Endothelial cell of umbilical vein (primary cell): Measurements from ENCODE around the gene SLC5A11. TPM values are rescaled to one million over a fixed set of nuclear protein-coding genes. Genes with fewer than 3 reads are reported as not detected.

Experiments
- BruUV-seq: library from RNA; stranded (reverse); fragments of 400-500 nt; replicated peaks from 2 replicates; lab custom pipeline; 2021; lab: Mats Ljungman, UMichigan
- CTCF ChIA-PET: fragments of 300-600, 350-600 bp; sonication (Branson Sonifier 250); formaldehyde crosslinking; loops from one replicate; lab custom pipeline; 2021; ENCODE audit warnings: antibody characterized with exemption, inconsistent platforms; lab: Charles Lee
- POLR2A ChIA-PET: fragments of 300-600, 350-600 bp; sonication (Branson Sonifier 250); formaldehyde crosslinking; loops from one replicate; lab custom pipeline; 2021; ENCODE audit warnings: antibody characterized with exemption, inconsistent platforms; lab: Charles Lee
- DNase-seq: peaks from one replicate; pipeline ENCODE4 v3.0.0-alpha.2; 2011; ENCODE audit warnings: low read depth, low spot score
- FAIRE-seq: peaks from 2 replicates; lab custom pipeline; 2011; peaks lifted over from hg19 to GRCh38; lab: Jason Lieb, UNC
- H2AFZ ChIP-seq: 2 replicates; pipeline ENCODE4 v1.6.0; 2012; ENCODE audit warnings: low read depth, low read length, control low read depth, inconsistent platforms
- H3K27ac ChIP-seq: 2 replicates; pipeline ENCODE4 v1.5.1; 2011; ENCODE audit warnings: low read depth, mild to moderate bottlenecking, control low read depth, low read length, moderate library complexity; ENCODE audit not compliant: insufficient read depth
- H3K27me3 ChIP-seq, 2 experiments: 2 replicates each; pipeline versions ENCODE4 v1.6.0 to v1.6.1; 2011; ENCODE audit warnings: low read length in 2 of 2, mixed read lengths in 1 of 2; ENCODE audit not compliant: control insufficient read depth in 2 of 2, insufficient read depth in 2 of 2
- H3K36me3 ChIP-seq, 2 experiments: 2 replicates in 1 of 2; 3 replicates in 1 of 2; pipeline ENCODE4 v1.5.1; 2011; ENCODE audit warnings: low read length in 2 of 2, mild to moderate bottlenecking in 1 of 2, moderate library complexity in 1 of 2; ENCODE audit not compliant: control insufficient read depth in 2 of 2, insufficient read depth in 2 of 2; ENCODE audit errors: extremely low read depth in 1 of 2
- H3K4me1 ChIP-seq: 3 replicates; pipeline ENCODE4 v1.5.1; 2011; ENCODE audit warnings: mild to moderate bottlenecking, low read length; ENCODE audit not compliant: control insufficient read depth, insufficient read depth; ENCODE audit errors: extremely low read depth
- H3K4me2 ChIP-seq: 2 replicates; pipeline ENCODE4 v1.6.1; 2011; ENCODE audit warnings: low read length, control low read depth, mixed read lengths; ENCODE audit not compliant: insufficient read depth
- H3K4me3 ChIP-seq, 3 experiments: fragments of 200-600 bp in 1 of 3; sonication (generic), shearing (Covaris generic) in 1 of 3; replicated peaks in 1 of 3; 2 replicates each; pipeline ENCODE4 v1.5.1; 2011 to 2016; ENCODE audit warnings: control low read depth in 3 of 3, low read length in 3 of 3, mild to moderate bottlenecking in 2 of 3, inconsistent platforms in 1 of 3, low read depth in 1 of 3, moderate library complexity in 1 of 3; ENCODE audit not compliant: insufficient read depth in 1 of 3
- H3K79me2 ChIP-seq: 2 replicates; pipeline ENCODE4 v1.6.0; 2012; ENCODE audit warnings: low read length, inconsistent platforms; ENCODE audit not compliant: control insufficient read depth, insufficient read depth
- H3K9ac ChIP-seq: replicated peaks from 2 replicates; pipeline ENCODE3; 2011; ENCODE audit warnings: low read length, control low read depth; ENCODE audit not compliant: insufficient read depth; ENCODE audit errors: extremely low read depth
- H3K9me1 ChIP-seq: replicated peaks from 3 replicates; pipeline ENCODE4 v1.6.0; 2011; ENCODE audit warnings: mild to moderate bottlenecking, low read length; ENCODE audit not compliant: control insufficient read depth, insufficient read depth; ENCODE audit errors: extremely low read depth
- H3K9me3 ChIP-seq: replicated peaks from 2 replicates; pipeline ENCODE4 v1.5.1; 2012; ENCODE audit warnings: low read length, inconsistent platforms; ENCODE audit not compliant: control insufficient read depth, insufficient read depth
- H4K20me1 ChIP-seq: replicated peaks from 2 replicates; pipeline ENCODE3; 2011; ENCODE audit warnings: mild to moderate bottlenecking, low read length; ENCODE audit not compliant: control insufficient read depth, insufficient read depth; ENCODE audit errors: extremely low read depth
- CTCF ChIP-seq, 2 donors: IDR thresholded peaks; 1 replicate in 1 of 2; 2 replicates in 1 of 2; pipeline ENCODE4 v1.5.1; 2011; ENCODE audit warnings: low read length in 2 of 2, mild to moderate bottlenecking in 2 of 2, moderate library complexity in 2 of 2, control low read depth in 1 of 2, inconsistent platforms in 1 of 2, low read depth in 1 of 2; ENCODE audit not compliant: insufficient read depth in 1 of 2; ENCODE audit errors: extremely low read depth in 1 of 2
- EZH2 ChIP-seq: IDR thresholded peaks from 2 replicates; pipeline ENCODE4 v1.6.1; 2012; ENCODE audit warnings: borderline replicate concordance, low read depth, mild to moderate bottlenecking, moderate library complexity, low read length, inconsistent platforms; ENCODE audit not compliant: severe bottlenecking
- FOS ChIP-seq: IDR thresholded peaks from 2 replicates; pipeline ENCODE4 v1.6.1; 2011; ENCODE audit warnings: mild to moderate bottlenecking, low read length, moderate library complexity, borderline replicate concordance; ENCODE audit not compliant: insufficient read depth
- GATA2 ChIP-seq: IDR thresholded peaks from 2 replicates; pipeline ENCODE4 v1.7.0; 2011; ENCODE audit warnings: low read depth, mild to moderate bottlenecking, moderate library complexity, mixed read lengths, low read length; ENCODE audit not compliant: insufficient read length, insufficient read depth
- JUN ChIP-seq: IDR thresholded peaks from 2 replicates; pipeline ENCODE4 v1.6.1; 2011; ENCODE audit warnings: borderline replicate concordance, low read depth; ENCODE audit not compliant: insufficient read length, insufficient read depth
- MAX ChIP-seq: IDR thresholded peaks from 2 replicates; pipeline ENCODE4 v1.6.1; 2011; ENCODE audit not compliant: insufficient read depth, insufficient read length
- MYC ChIP-seq: IDR thresholded peaks from one replicate; pipeline ENCODE4 v1.6.1; 2011; ENCODE audit warnings: mild to moderate bottlenecking, low read depth, low read length
- POLR2A ChIP-seq: IDR thresholded peaks from 2 replicates; pipeline ENCODE4 v1.6.1; 2012; ENCODE audit warnings: low read depth, mild to moderate bottlenecking, control low read depth, low read length
- POLR2AphosphoS5 ChIP-seq: IDR thresholded peaks from 2 replicates; pipeline ENCODE4 v1.6.1; 2012; ENCODE audit warnings: low read depth, mild to moderate bottlenecking, control low read depth, low read length, moderate library complexity; ENCODE audit not compliant: insufficient read depth
- dilution Hi-C: fragments of 300-500 bp; cut with MboI; formaldehyde crosslinking; loops from one replicate; pipeline ENCODE4 v1.15.0; 2019; ENCODE audit warnings: low sequenced_read_pairs; ENCODE audit not compliant: extremely low pct_ligation_motif_present
- intact Hi-C: fragments of 100-400 bp; cut with micrococcal nuclease; formaldehyde crosslinking; loops from one replicate; pipeline ENCODE4 v1.10.0; 2022
- polyA plus RNA-seq, 4 experiments: library from polyadenylated mRNA; depleted of rRNA in 3 of 4; stranded (reverse) in 3 of 4; unstranded in 1 of 4; fragments of >200 nt; gene quantifications; 2 replicates each; pipeline versions ENCODE4 v1.2.1 to v1.2.3, GENCODE V29; 2011 to 2012; ENCODE audit warnings: missing spikeins in 1 of 4
- total RNA-seq: library from RNA; stranded (reverse); gene quantifications from 2 replicates; pipeline ENCODE4 v1.2.3, GENCODE V29; 2021

Gene SLC5A11
- total and polyA plus RNA-seq, 2 donors (not counting 3 experiments of a cell fraction or from before 2014, with no cell fraction given) = 0.12 TPM; not detected in 1

GRCh38 chr16:24822542-24822941 is 23.2 kb upstream of the SLC5A11 start:
- CTCF ChIA-PET = interaction anchor here (1.2 kb wide), 1 partner anchor 12 kb away, joined by 3 read pairs; no protein-coding TSS in a partner anchor
- TF ChIP-seq POLR2A (no peak), CTCF (IDR thresholded peaks at IDR 0.05; ENCODE audit: extremely low read depth in 1 of 2, insufficient read depth in 1 of 2, low read depth in 1 of 2, low read length in 2 of 2) (no peak), MYC (no peak), POLR2AphosphoS5 (no peak), MAX (no peak)
- no peak overlapping the region for H3K4me3 ChIP-seq
- no peaks in the 10 kb centered on the region for H3K27me3 ChIP-seq
- no peaks in the 10 kb centered on the region for H3K79me2 ChIP-seq
- no peak overlapping the region for H3K4me2 ChIP-seq
- no peak overlapping the region for H3K9ac ChIP-seq
- H2AFZ ChIP-seq = no peak overlapping the region
- H4K20me1 ChIP-seq = no peaks in the 10 kb centered on the region
- DNase-seq (no peak), FAIRE-seq (no peak)
- peaks cover 7% of the 10 kb centered on the region for H3K4me1 ChIP-seq
- peaks cover 19 to 50% of the 10 kb centered on the region in 2 experiments for H3K36me3 ChIP-seq
- H3K9me3 ChIP-seq = no peaks in the 10 kb centered on the region
- no peaks in the 10 kb centered on the region for H3K9me1 ChIP-seq
- POLR2A ChIA-PET = no interaction called here
- intact Hi-C loops = no loop called here
- dilution Hi-C loops = no loop called here
- no TSS peak for BruUV-seq
- no peak overlapping the region for H3K27ac ChIP-seq

- no peak for FAIRE-seq
- BruUV-seq = no TSS peak
- H3K4me3 ChIP-seq = no peak overlapping the region
- H3K27ac ChIP-seq = no peak overlapping the region
- H3K9ac ChIP-seq = no peak overlapping the region
- no peak for DNase-seq
- CTCF ChIA-PET = no interaction called here
- no peaks in the 10 kb centered on the region for H3K79me2 ChIP-seq
- no peak overlapping the region for H2AFZ ChIP-seq
- dilution Hi-C loops = no loop called here
- intact Hi-C loops = no loop called here
- H3K4me2 ChIP-seq = no peak overlapping the region
- no peaks in the 10 kb centered on the region for H4K20me1 ChIP-seq
- H3K9me1 ChIP-seq = no peaks in the 10 kb centered on the region
- H3K27me3 ChIP-seq = no peaks in the 10 kb centered on the region
- H3K36me3 ChIP-seq = peaks cover 16 to 47% of the 10 kb centered on the region in 2 experiments
- H3K9me3 ChIP-seq = no peaks in the 10 kb centered on the region
- peaks cover 7% of the 10 kb centered on the region for H3K4me1 ChIP-seq
- TF ChIP-seq POLR2A = no peak
- no peak for TF ChIP-seq JUN
- no peak for TF ChIP-seq EZH2
- no peak for TF ChIP-seq POLR2AphosphoS5
- TF ChIP-seq MAX = no peak
- TF ChIP-seq MYC = no peak
- TF ChIP-seq FOS = no peak
- no peak for TF ChIP-seq GATA2
- TF ChIP-seq CTCF (IDR thresholded peaks at IDR 0.05; ENCODE audit: extremely low read depth in 1 of 2, insufficient read depth in 1 of 2, low read depth in 1 of 2, low read length in 2 of 2) = no peak
- POLR2A ChIA-PET = no interaction called here
Measured at GRCh38 chr16:24822974-24823373, 22.8 kb upstream of the SLC5A11 start.
